ENCODE measurements around the gene SLC2A4.

Gene SLC2A4

DNA sequence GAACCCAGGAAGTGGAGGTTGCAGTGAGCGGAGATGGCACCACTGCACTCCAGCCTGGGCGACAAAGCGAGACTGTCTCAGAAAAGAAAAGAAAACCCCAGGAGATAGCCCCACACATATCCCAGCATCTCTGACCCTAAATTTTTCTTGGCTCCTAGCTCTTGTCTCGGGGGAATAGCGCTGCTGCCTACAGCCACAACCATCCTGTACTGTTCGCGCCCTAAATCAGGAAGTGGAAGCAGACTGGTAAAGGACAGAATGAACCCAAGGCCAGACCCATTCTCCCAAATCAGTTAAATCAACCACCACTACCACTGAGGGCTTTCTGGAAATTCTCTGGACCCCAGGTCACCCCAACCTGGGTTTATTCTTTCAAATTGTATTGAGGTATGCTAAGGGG is 31.7 kb upstream of the SLC2A4 start:
- H3K4me1 ChIP-seq (ENCODE audit: insufficient read depth, insufficient read length) = peaks cover 4% of the 10 kb centered on the region
- H3K4me3 ChIP-seq (ENCODE audit: insufficient read length, low read depth) = peak overlapping the region; percentile 72
- no peak for TF ChIP-seq YY1 (IDR thresholded peaks at IDR 0.05; ENCODE audit: insufficient read depth, insufficient read length)
- TF ChIP-seq SUZ12 (IDR thresholded peaks at IDR 0.05; ENCODE audit: extremely low read depth, insufficient read depth, insufficient read length) = no peak
- no peak for TF ChIP-seq ZNF274 (IDR thresholded peaks at IDR 0.05; ENCODE audit: low read depth, low read length)
- no peak for DNase-seq (ENCODE audit: low read depth, low spot score)
- H3K36me3 ChIP-seq (ENCODE audit: insufficient read depth, insufficient read length, low read length) = peaks cover 36% of the 10 kb centered on the region
- H3K9ac ChIP-seq (ENCODE audit: insufficient read length, low read depth) = peak overlapping the region; percentile 84
- H3K27me3 ChIP-seq (ENCODE audit: insufficient read depth, insufficient read length) = no peaks in the 10 kb centered on the region
- no peaks in the 10 kb centered on the region for H3K9me3 ChIP-seq (ENCODE audit: insufficient read depth, low read length)

DNA sequence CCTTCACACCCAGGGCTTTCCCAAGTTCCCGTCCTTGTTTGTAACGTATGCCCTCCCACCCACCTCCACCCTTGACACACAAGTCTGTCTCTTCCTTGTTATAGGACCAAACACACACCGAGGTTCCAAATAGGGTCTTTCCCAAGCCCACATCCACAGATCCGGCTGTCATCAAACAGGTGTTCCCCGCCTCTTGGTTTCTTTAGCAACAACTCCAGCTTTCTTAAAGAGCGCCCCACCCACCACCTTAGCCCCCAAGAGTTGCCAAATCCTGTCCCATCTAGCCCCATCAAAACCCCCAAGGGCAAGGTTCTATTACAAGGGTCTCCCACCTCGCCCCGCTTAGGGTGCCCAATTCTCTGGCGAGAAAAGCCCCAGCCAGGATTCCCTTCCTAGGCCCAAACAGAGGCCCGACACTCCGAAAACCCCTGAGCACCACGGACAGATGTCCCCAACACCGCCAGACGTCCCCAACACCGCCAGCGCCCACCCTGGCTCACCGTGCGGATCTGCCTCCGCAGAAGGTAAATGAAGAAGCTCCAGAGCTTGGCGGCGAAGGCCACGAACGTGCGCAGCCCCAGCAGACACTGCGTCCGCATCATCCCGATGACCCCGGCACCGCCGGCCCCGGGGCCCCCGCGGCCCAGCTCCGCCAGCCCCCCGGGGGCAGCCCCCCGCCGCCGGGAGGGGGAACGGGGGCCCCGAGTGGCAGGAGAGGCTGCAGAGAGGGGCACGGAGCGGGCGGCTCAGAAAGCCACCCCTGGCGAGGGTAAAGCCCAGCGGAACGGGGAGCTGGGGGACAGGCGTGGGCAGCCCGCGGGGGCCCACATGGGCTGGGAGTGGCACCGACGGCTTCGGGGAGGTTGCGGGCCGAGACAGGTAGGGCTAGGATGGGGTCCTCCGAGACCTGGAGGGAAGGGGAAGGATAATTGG is 30.6 kb upstream of the SLC2A4 start:
- H3K9ac ChIP-seq (ENCODE audit: insufficient read length, low read depth) = peak overlapping the region; percentile 84
- peaks cover 4% of the 10 kb centered on the region for H3K4me1 ChIP-seq (ENCODE audit: insufficient read depth, insufficient read length)
- no peaks in the 10 kb centered on the region for H3K9me3 ChIP-seq (ENCODE audit: insufficient read depth, low read length)
- peaks cover 41% of the 10 kb centered on the region for H3K36me3 ChIP-seq (ENCODE audit: insufficient read depth, insufficient read length, low read length)
- no peak for DNase-seq (ENCODE audit: low read depth, low spot score)
- no peaks in the 10 kb centered on the region for H3K27me3 ChIP-seq (ENCODE audit: insufficient read depth, insufficient read length)
- no peak for TF ChIP-seq ZNF274 (IDR thresholded peaks at IDR 0.05; ENCODE audit: low read depth, low read length)
- no peak for TF ChIP-seq SUZ12 (IDR thresholded peaks at IDR 0.05; ENCODE audit: extremely low read depth, insufficient read depth, insufficient read length)
- no peak for TF ChIP-seq YY1 (IDR thresholded peaks at IDR 0.05; ENCODE audit: insufficient read depth, insufficient read length)
- H3K4me3 ChIP-seq (ENCODE audit: insufficient read length, low read depth) = peak overlapping the region; percentile 72

DNA sequence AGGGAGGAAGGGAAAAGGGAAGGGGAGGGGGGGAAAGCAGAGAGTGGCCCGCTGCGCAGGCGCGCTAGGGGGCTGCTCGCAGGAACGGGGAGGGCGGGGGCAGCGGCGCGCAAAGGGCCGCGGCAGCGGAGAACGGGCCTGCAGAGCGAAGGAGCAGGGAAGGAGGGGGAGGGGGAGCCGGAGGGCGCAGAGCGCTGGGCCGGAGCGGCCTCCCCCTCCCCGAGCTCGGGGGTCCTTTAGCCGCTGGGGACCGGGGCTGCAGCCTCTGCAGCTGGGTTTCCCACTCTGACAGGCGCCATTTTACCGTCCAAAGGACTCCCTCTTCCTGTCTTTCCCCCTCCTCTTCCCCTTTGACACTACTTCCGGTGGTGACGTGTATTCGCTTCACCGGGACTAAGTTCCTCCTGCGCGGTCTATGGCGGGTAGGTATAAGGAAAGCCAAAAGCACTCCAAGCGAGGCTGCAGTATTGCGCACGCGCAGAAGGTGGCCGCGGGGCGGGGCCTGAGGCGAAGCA is 29.8 kb upstream of the SLC2A4 start, which contains the start of gene CTDNEP1:
CTDNEP1 (minus strand) TSS at position 74 of the 515 bp plus-strand sequence. CDS start 438 bp downstream, outside the sequence.
- Histone ChIP-seq H3K36me3 (ENCODE audit: insufficient read depth, insufficient read length, low read length) (peaks cover 41% of the 10 kb centered on the region), H3K4me1 (ENCODE audit: insufficient read depth, insufficient read length) (peaks cover 4% of the 10 kb centered on the region), H3K4me3 (ENCODE audit: insufficient read length, low read depth) (peak within 1 kb of the TSS; percentile 80), H3K9ac (ENCODE audit: insufficient read length, low read depth) (peak within 1 kb of the TSS; percentile 93), H3K27me3 (ENCODE audit: insufficient read depth, insufficient read length) (no peaks in the 10 kb centered on the region), H3K9me3 (ENCODE audit: insufficient read depth, low read length) (no peaks in the 10 kb centered on the region)
- peak; percentile 95 for DNase-seq (ENCODE audit: low read depth, low spot score)
- TF ChIP-seq ZNF274 (IDR thresholded peaks at IDR 0.05; ENCODE audit: low read depth, low read length) (no peak), SUZ12 (IDR thresholded peaks at IDR 0.05; ENCODE audit: extremely low read depth, insufficient read depth, insufficient read length) (no peak), YY1 (IDR thresholded peaks at IDR 0.05; ENCODE audit: insufficient read depth, insufficient read length) (peak; percentile 75)

DNA sequence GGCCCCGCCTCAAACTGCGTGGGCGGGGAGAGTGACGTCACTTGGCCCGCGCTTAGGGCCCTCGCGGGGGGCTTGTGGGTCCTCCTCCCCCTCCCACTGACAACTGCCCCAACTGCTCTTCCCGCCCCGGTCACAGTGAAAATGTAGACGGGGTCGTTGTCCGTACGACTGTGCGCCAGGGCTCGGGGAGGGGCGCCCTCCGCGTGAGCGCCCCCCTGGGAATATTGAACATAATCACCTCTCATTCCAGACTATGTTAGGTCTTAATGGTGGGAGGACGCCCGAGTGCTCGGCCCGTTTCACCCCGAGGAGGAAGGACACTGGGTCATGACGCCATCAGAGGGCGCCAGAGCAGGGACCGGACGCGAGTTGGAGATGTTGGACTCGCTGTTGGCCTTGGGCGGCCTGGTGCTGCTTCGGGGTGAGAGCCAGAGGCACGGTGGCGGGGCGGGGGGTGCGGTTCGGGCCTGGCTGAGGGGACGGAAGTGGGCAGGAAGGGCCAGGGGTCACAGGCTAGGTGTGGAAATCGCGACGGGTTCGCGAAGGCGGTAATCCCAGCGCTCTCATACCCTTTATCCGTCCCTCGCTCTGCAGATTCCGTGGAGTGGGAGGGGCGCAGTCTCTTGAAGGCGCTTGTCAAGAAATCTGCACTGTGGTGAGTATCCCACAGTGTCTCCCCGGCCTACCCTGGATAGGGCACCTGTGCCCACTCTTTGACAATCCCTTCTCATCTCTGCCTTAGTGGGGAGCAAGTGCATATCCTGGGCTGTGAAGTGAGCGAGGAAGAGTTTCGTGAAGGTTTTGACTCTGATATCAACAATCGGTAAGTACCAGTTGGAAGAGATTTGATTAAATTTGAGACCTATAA is 29.1 kb upstream of the SLC2A4 start, which contains the start of gene ELP5:
ELP5 (plus strand) TSS at position 40 of the 868 bp plus-strand sequence; CDS start at position 376, 336 bp downstream.
- Histone ChIP-seq H3K4me1 (ENCODE audit: insufficient read depth, insufficient read length) (peaks cover 4% of the 10 kb centered on the region), H3K4me3 (ENCODE audit: insufficient read length, low read depth) (peak within 1 kb of the TSS; percentile 80), H3K27me3 (ENCODE audit: insufficient read depth, insufficient read length) (no peaks in the 10 kb centered on the region), H3K36me3 (ENCODE audit: insufficient read depth, insufficient read length, low read length) (peaks cover 44% of the 10 kb centered on the region), H3K9me3 (ENCODE audit: insufficient read depth, low read length) (no peaks in the 10 kb centered on the region), H3K9ac (ENCODE audit: insufficient read length, low read depth) (peak within 1 kb of the TSS; percentile 93)
- peak; percentile 84 for DNase-seq (ENCODE audit: low read depth, low spot score)
- TF ChIP-seq SUZ12 (IDR thresholded peaks at IDR 0.05; ENCODE audit: extremely low read depth, insufficient read depth, insufficient read length) = no peak
- no peak for TF ChIP-seq ZNF274 (IDR thresholded peaks at IDR 0.05; ENCODE audit: low read depth, low read length)

- Histone ChIP-seq H3K9me3 (ENCODE audit: insufficient read depth, low read length) (no peaks in the 10 kb centered on the region), H3K4me1 (ENCODE audit: insufficient read depth, insufficient read length) (peaks cover 4% of the 10 kb centered on the region), H3K27me3 (ENCODE audit: insufficient read depth, insufficient read length) (no peaks in the 10 kb centered on the region), H3K36me3 (ENCODE audit: insufficient read depth, insufficient read length, low read length) (peaks cover 49% of the 10 kb centered on the region), H3K4me3 (ENCODE audit: insufficient read length, low read depth) (peak overlapping the region; percentile 80), H3K9ac (ENCODE audit: insufficient read length, low read depth) (peak overlapping the region; percentile 93)
- TF ChIP-seq YY1 (IDR thresholded peaks at IDR 0.05; ENCODE audit: insufficient read depth, insufficient read length) (no peak), ZNF274 (IDR thresholded peaks at IDR 0.05; ENCODE audit: low read depth, low read length) (no peak)
- no peak for DNase-seq (ENCODE audit: low read depth, low spot score)
Measured at GRCh38 chr17:7253082-7253481, 28.4 kb upstream of the SLC2A4 start.

GRCh38 chr17:7254511-7254910 is 27.0 kb upstream of the SLC2A4 start:
- DNase-seq (ENCODE audit: low read depth, low spot score) = no peak
- TF ChIP-seq SUZ12 (IDR thresholded peaks at IDR 0.05; ENCODE audit: extremely low read depth, insufficient read depth, insufficient read length) = no peak
- TF ChIP-seq YY1 (IDR thresholded peaks at IDR 0.05; ENCODE audit: insufficient read depth, insufficient read length) = no peak
- no peak for TF ChIP-seq ZNF274 (IDR thresholded peaks at IDR 0.05; ENCODE audit: low read depth, low read length)
- peaks cover 4% of the 10 kb centered on the region for H3K4me1 ChIP-seq (ENCODE audit: insufficient read depth, insufficient read length)
- H3K27me3 ChIP-seq (ENCODE audit: insufficient read depth, insufficient read length) = no peaks in the 10 kb centered on the region
- no peak overlapping the region for H3K4me3 ChIP-seq (ENCODE audit: insufficient read length, low read depth)
- H3K9ac ChIP-seq (ENCODE audit: insufficient read length, low read depth) = no peak overlapping the region
- H3K9me3 ChIP-seq (ENCODE audit: insufficient read depth, low read length) = no peaks in the 10 kb centered on the region
- H3K36me3 ChIP-seq (ENCODE audit: insufficient read depth, insufficient read length, low read length) = peaks cover 56% of the 10 kb centered on the region
